HepG2 (cell line): Measurements from ENCODE around the gene PROCR. TPM values are rescaled to one million over a fixed set of nuclear protein-coding genes. Genes with fewer than 3 reads are reported as not detected.
A peak's percentile ranks its signal among the peaks of the same experiment; 100 is the strongest.

Experiments used
- CREB3 ChIP-seq: sonication (generic); formaldehyde crosslinking; IDR thresholded peaks from 2 replicates; pipeline ENCODE4 v1.5.0; 2020; ENCODE audit warnings: missing genetic modification reagents
- DNMT1 ChIP-seq: sonication (generic); formaldehyde crosslinking; IDR thresholded peaks from 2 replicates; pipeline ENCODE4 v1.5.1; 2020; ENCODE audit warnings: mild to moderate bottlenecking, missing genetic modification reagents
- ESRRA ChIP-seq: sonication (generic); formaldehyde crosslinking; IDR thresholded peaks from 2 replicates; pipeline ENCODE4 v1.5.1; 2020; ENCODE audit warnings: mild to moderate bottlenecking, low read depth, missing genetic modification reagents
- HINFP ChIP-seq: sonication (generic); formaldehyde crosslinking; IDR thresholded peaks from 2 replicates; pipeline ENCODE4 v1.4.0; 2020; ENCODE audit warnings: low read depth, mild to moderate bottlenecking, missing genetic modification reagents
- IKZF1 ChIP-seq: fragments of 450-650 bp; IDR thresholded peaks from 2 replicates; pipeline ENCODE4 v1.7.1; 2016
- KDM4B ChIP-seq: sonication (generic); formaldehyde crosslinking; IDR thresholded peaks from 2 replicates; pipeline ENCODE4 v1.4.0; 2020; ENCODE audit warnings: missing genetic modification reagents
- KLF16 ChIP-seq, 2 experiments: sonication (generic) in 1 of 2; formaldehyde crosslinking in 1 of 2; IDR thresholded peaks; 2 replicates each; pipeline versions ENCODE4 v1.6.1 to v1.8.0; 2016 to 2023; ENCODE audit warnings: missing genetic modification reagents in 2 of 2, missing compliant biosample characterization in 1 of 2
- MAX ChIP-seq: IDR thresholded peaks from 2 replicates; pipeline ENCODE4 v1.6.1; 2012; ENCODE audit warnings: inconsistent platforms
- MED1 ChIP-seq: sonication (generic); formaldehyde crosslinking; IDR thresholded peaks from 2 replicates; pipeline ENCODE4 v1.4.0; 2020; ENCODE audit warnings: missing genetic modification reagents
- NAIF1 ChIP-seq: sonication (generic); formaldehyde crosslinking; IDR thresholded peaks from 2 replicates; pipeline ENCODE4 v1.5.0; 2020; ENCODE audit warnings: mild to moderate bottlenecking, missing genetic modification reagents, borderline replicate concordance
- NBN ChIP-seq: fragments of 450-650 bp; conservative IDR thresholded peaks from 2 replicates; pipeline ENCODE4 v1.6.1; 2017
- POLR2AphosphoS5 ChIP-seq: IDR thresholded peaks from 2 replicates; pipeline ENCODE4 v1.6.1; 2012; ENCODE audit warnings: low read depth, low read length
- RFXANK ChIP-seq: IDR thresholded peaks from 2 replicates; pipeline ENCODE4 v1.6.1; 2016
- SOX13 ChIP-seq, 3 experiments: fragments of 450-650 bp in 1 of 3; sonication (generic) in 1 of 3; formaldehyde crosslinking in 1 of 3; IDR thresholded peaks in 2 of 3; conservative IDR thresholded peaks in 1 of 3; 2 replicates each; pipeline versions ENCODE4 v1.5.0 to v1.6.1; 2016 to 2020; ENCODE audit warnings: antibody characterized with exemption in 1 of 3, mild to moderate bottlenecking in 1 of 3, missing compliant biosample characterization in 1 of 3, missing genetic modification reagents in 1 of 3, moderate library complexity in 1 of 3
- ZBTB1 ChIP-seq: sonication (generic); formaldehyde crosslinking; IDR thresholded peaks from 2 replicates; pipeline ENCODE4 v1.4.0; 2020; ENCODE audit warnings: missing genetic modification reagents, borderline replicate concordance
- ZMYM3 ChIP-seq: sonication (generic); formaldehyde crosslinking; IDR thresholded peaks from 2 replicates; pipeline ENCODE4 v1.5.1; 2020; ENCODE audit warnings: mild to moderate bottlenecking, missing genetic modification reagents
- ZNF3 ChIP-seq: IDR thresholded peaks from 2 replicates; pipeline ENCODE4 v1.7.0; 2017; ENCODE audit warnings: inconsistent platforms
- ZNF549 ChIP-seq: sonication (generic); formaldehyde crosslinking; IDR thresholded peaks from 2 replicates; pipeline ENCODE4 v1.5.0; 2020; ENCODE audit warnings: missing genetic modification reagents
- ZNF558 ChIP-seq: sonication (generic); formaldehyde crosslinking; IDR thresholded peaks from 2 replicates; pipeline ENCODE4 v1.9.0; 2022; ENCODE audit warnings: mild to moderate bottlenecking, missing genetic modification reagents, borderline replicate concordance
- polyA plus RNA-seq, 8 experiments: library from polyadenylated mRNA; depleted of rRNA in 3 of 8; stranded (reverse) in 7 of 8; unstranded in 1 of 8; fragments of >200 nt; fragmentation: Illumina TruSeq in 4 of 8; extraction: Trizol in 4 of 8; gene quantifications; 2 replicates each; pipeline versions ENCODE4 v1.2.1 to v1.2.3, GENCODE V29; 2011 to 2016; ENCODE audit warnings: low read depth in 4 of 8, missing spikeins in 1 of 8, mixed read lengths in 1 of 8; ENCODE audit not compliant: insufficient read depth in 1 of 8
- total RNA-seq, 5 experiments: library from RNA; depleted of rRNA; stranded (reverse); fragments of >200 nt; fragmentation: Illumina TruSeq; extraction: Trizol; gene quantifications; 2 replicates each; pipeline ENCODE4 v1.2.3, GENCODE V29; 2016; ENCODE audit warnings: low read depth in 1 of 5
- TF ChIP-seq, protein P1 (sequence below): sonication (generic); formaldehyde crosslinking; IDR thresholded peaks from 2 replicates; pipeline ENCODE4 v1.5.1; 2020; ENCODE audit warnings: mild to moderate bottlenecking, missing genetic modification reagents, moderate library complexity
- TF ChIP-seq, protein P2 (sequence below): IDR thresholded peaks from 2 replicates; pipeline ENCODE4 v1.6.1; 2016; ENCODE audit warnings: low read depth, borderline replicate concordance
- TF ChIP-seq, protein P3 (sequence below): sonication (generic); IDR thresholded peaks from 2 replicates; pipeline ENCODE4 v1.6.1; 2016; ENCODE audit warnings: low read depth, borderline replicate concordance

The PROCR gene
- total and polyA plus RNA-seq, 2 of the 13 experiments (the other 11 are each of a cell fraction or from before 2014, with no cell fraction given): 1.4 to 1.7 TPM

DNA sequence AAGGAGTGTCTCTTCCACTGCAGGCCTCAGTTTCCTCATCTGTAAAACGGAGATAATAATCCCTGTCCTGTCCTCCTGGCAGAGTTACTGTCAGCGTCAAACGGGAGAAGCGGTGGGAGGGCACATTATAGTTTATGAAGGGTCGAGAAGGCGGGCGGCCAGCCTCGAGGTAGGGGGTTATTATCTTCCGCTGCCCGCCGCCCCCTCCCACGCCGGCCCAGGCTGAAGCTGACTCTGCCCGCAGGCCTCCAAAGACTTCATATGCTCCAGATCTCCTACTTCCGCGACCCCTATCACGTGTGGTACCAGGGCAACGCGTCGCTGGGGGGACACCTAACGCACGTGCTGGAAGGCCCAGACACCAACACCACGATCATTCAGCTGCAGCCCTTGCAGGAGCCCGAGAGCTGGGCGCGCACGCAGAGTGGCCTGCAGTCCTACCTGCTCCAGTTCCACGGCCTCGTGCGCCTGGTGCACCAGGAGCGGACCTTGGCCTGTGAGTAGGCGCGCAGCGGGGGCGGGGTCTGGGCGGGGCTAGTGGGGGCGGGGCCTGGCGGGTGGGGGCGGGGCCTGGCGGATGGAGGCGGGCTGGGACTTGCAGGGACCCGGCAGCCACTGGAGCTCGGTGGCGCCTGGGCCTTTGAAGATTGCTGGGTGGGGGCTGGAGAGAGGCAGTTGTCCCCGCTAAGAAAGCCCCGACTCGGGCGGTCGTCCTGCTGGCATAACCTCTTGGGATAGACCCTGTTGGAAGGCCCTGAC lies 2.8 kb downstream of the PROCR start (continued):
- TF ChIP-seq, protein P1, sequence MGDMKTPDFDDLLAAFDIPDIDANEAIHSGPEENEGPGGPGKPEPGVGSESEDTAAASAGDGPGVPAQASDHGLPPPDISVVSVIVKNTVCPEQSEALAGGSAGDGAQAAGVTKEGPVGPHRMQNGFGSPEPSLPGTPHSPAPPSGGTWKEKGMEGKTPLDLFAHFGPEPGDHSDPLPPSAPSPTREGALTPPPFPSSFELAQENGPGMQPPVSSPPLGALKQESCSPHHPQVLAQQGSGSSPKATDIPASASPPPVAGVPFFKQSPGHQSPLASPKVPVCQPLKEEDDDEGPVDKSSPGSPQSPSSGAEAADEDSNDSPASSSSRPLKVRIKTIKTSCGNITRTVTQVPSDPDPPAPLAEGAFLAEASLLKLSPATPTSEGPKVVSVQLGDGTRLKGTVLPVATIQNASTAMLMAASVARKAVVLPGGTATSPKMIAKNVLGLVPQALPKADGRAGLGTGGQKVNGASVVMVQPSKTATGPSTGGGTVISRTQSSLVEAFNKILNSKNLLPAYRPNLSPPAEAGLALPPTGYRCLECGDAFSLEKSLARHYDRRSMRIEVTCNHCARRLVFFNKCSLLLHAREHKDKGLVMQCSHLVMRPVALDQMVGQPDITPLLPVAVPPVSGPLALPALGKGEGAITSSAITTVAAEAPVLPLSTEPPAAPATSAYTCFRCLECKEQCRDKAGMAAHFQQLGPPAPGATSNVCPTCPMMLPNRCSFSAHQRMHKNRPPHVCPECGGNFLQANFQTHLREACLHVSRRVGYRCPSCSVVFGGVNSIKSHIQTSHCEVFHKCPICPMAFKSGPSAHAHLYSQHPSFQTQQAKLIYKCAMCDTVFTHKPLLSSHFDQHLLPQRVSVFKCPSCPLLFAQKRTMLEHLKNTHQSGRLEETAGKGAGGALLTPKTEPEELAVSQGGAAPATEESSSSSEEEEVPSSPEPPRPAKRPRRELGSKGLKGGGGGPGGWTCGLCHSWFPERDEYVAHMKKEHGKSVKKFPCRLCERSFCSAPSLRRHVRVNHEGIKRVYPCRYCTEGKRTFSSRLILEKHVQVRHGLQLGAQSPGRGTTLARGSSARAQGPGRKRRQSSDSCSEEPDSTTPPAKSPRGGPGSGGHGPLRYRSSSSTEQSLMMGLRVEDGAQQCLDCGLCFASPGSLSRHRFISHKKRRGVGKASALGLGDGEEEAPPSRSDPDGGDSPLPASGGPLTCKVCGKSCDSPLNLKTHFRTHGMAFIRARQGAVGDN (CRISPR knock-in tag): peak; percentile 98
- 0 out of 2 replicates have a peak, but pooled peaks have one; percentile 47 for TF ChIP-seq CREB3 (CRISPR knock-in tag)
- TF ChIP-seq POLR2AphosphoS5: peak; percentile 96
- TF ChIP-seq MED1 (CRISPR knock-in tag): peak; percentile 68
- TF ChIP-seq ZNF3: peak; percentile 67; the same call in 1 of the 2 replicates
- peak; percentile 69 for TF ChIP-seq ZMYM3 (CRISPR knock-in tag)
- no peak for TF ChIP-seq ZNF549 (CRISPR knock-in tag)
- TF ChIP-seq ZNF558: peak; percentile 71; the same call in 1 of the 2 replicates
- TF ChIP-seq NBN: no peak
- TF ChIP-seq SOX13 (IDR thresholded peaks at IDR 0.05): no peak
- TF ChIP-seq SOX13 (CRISPR knock-in tag; conservative IDR thresholded peaks at IDR 0.05 in 1 of 2, IDR thresholded peaks at IDR 0.05 in 1 of 2): peak; percentile 61 to 65; a peak in 2 of 4 replicates
- TF ChIP-seq HINFP (CRISPR knock-in tag): peak; percentile 96
- TF ChIP-seq ZBTB1 (CRISPR knock-in tag): no peak
- TF ChIP-seq, protein P2, sequence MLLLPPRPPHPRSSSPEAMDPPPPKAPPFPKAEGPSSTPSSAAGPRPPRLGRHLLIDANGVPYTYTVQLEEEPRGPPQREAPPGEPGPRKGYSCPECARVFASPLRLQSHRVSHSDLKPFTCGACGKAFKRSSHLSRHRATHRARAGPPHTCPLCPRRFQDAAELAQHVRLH (CRISPR knock-in tag): peak; percentile 94; the same call in 1 of the 2 replicates
- TF ChIP-seq KDM4B (CRISPR knock-in tag): peak; percentile 79; the same call in 1 of the 2 replicates
- TF ChIP-seq IKZF1: no peak
- peak; percentile 99 for TF ChIP-seq MAX
- peak; percentile 76; the same call in 1 of the 2 replicates for TF ChIP-seq RFXANK (CRISPR knock-in tag)
- TF ChIP-seq NAIF1: no peak
- peak; percentile 89 to 90; a peak in 3 of 4 replicates for TF ChIP-seq KLF16 (CRISPR knock-in tag; IDR thresholded peaks at IDR 0.05)
- peak; percentile 41; the same call in 1 of the 2 replicates for TF ChIP-seq ESRRA (CRISPR knock-in tag)
- TF ChIP-seq, protein P3, sequence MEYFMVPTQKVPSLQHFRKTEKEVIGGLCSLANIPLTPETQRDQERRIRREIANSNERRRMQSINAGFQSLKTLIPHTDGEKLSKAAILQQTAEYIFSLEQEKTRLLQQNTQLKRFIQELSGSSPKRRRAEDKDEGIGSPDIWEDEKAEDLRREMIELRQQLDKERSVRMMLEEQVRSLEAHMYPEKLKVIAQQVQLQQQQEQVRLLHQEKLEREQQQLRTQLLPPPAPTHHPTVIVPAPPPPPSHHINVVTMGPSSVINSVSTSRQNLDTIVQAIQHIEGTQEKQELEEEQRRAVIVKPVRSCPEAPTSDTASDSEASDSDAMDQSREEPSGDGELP: peak; percentile 38; the same call in 1 of the 2 replicates
- TF ChIP-seq DNMT1: peak; percentile 90; the same call in 1 of the 2 replicates
